Measurements from ENCODE around the gene FGF14. TPM values are rescaled to one million over a fixed set of nuclear protein-coding genes. Genes with fewer than 3 reads are reported as not detected.

FGF14 gene
- total and polyA plus RNA-seq, 2 of the 4 experiments (the other 2 are of a cell fraction): under 0.01 TPM; not detected in 1

DNA sequence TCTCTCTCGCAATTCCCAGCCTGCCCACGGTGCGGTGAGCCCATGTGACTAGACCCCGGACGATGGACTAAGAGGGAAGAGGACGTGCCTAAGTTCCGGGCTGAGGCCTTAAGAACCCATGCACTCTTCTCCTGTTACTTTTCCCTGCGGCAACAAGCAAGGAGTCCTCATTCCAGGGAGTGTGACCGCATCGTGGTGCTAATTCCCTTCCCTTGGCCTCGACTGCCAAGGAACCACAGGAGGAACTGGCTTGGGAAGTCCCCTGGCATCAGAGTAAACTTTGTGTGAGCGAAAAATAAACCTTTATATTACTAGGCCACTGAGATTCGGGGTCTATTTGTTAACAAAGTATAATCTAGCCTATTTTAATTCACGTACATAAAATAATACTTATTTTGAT, 34.0 kb downstream of the FGF14 start:
- H2BK20ac ChIP-seq (ENCODE audit: low read depth, low read length): no peak overlapping the region
- H3K56ac ChIP-seq (ENCODE audit: extremely low read depth, insufficient read depth, low read length): no peak overlapping the region
- H2BK15ac ChIP-seq (ENCODE audit: low read depth, low read length): no peak overlapping the region
- no peaks in the 10 kb centered on the region for H4K20me1 ChIP-seq (ENCODE audit: insufficient read depth, low read length)
- dilution Hi-C loops (cut with HindIII; ENCODE audit: low sequenced_read_pairs, unreplicated experiment) (no loop called here), in situ Hi-C loops (cut with MboI; ENCODE audit: low sequenced_read_pairs) (no loop called here), intact Hi-C loops (cut with micrococcal nuclease) (no loop called here)
- no peak overlapping the region for H3K4ac ChIP-seq (ENCODE audit: low read depth, low read length)
- no peak overlapping the region for H3K14ac ChIP-seq (replicated peaks; ENCODE audit: low read depth, low read length)
- no peaks in the 10 kb centered on the region for H3K27me3 ChIP-seq (ENCODE audit: control insufficient read depth, insufficient read depth, low read length)
- H3K9me3 ChIP-seq (ENCODE audit: control insufficient read depth, insufficient read depth, low read length): no peaks in the 10 kb centered on the region
- no peak overlapping the region for H2AK9ac ChIP-seq (replicated peaks; ENCODE audit: low read depth, low read length, poor library complexity)
- DNase-seq: no peak
- H2BK5ac ChIP-seq (ENCODE audit: low read depth, low read length, poor library complexity, severe bottlenecking): no peak overlapping the region
- BruUV-seq (replicated peaks): no TSS peak
- 93% methylated on average over 3 of the region's 14 CpGs; no CpG with 5 or more reads in 1 of the 2 experiments for WGBS, 2 experiments (ENCODE audit: extremely low coverage in 2 of 2, insufficient read length in 1 of 2)
- no peaks in the 10 kb centered on the region for H3K79me1 ChIP-seq (ENCODE audit: low read depth in 1 of 2, low read length in 2 of 2)
- H3K4me2 ChIP-seq (ENCODE audit: low read depth, low read length): no peak overlapping the region
- no peak overlapping the region for H4K5ac ChIP-seq (ENCODE audit: low read depth, low read length)
- H3K4me1 ChIP-seq (ENCODE audit: control insufficient read depth, insufficient read depth, low read length): no peaks in the 10 kb centered on the region
- H3K9me1 ChIP-seq (ENCODE audit: insufficient read depth, low read length): no peaks in the 10 kb centered on the region
- POLR2A ChIA-PET (ENCODE audit: unreplicated experiment): no interaction called here
- H4K8ac ChIP-seq (ENCODE audit: low read depth in 2 of 2, low read length in 2 of 2): no peak overlapping the region
- H3K27ac ChIP-seq (ENCODE audit: insufficient read depth, low read length): no peak overlapping the region
- no peaks in the 10 kb centered on the region for H3K36me3 ChIP-seq (ENCODE audit: control insufficient read depth, insufficient read depth, low read length)
- CTCF ChIA-PET: interaction anchor here (1.0 kb wide), 1 partner anchor 10 kb away, joined by 3 read pairs; no protein-coding TSS in a partner anchor
- H3K23ac ChIP-seq (ENCODE audit: low read depth, low read length): no peak overlapping the region
- H4K91ac ChIP-seq (ENCODE audit: insufficient read depth, low read depth, low read length): no peak overlapping the region
- H2AFZ ChIP-seq (replicated peaks; ENCODE audit: low read length, poor library complexity): no peak overlapping the region
- no peak overlapping the region for H2AK5ac ChIP-seq (ENCODE audit: low read depth, low read length)
- H3K18ac ChIP-seq (ENCODE audit: low read depth, low read length): no peak overlapping the region
- TF ChIP-seq RCOR1 (IDR thresholded peaks at IDR 0.05; ENCODE audit: insufficient replicate concordance, low read length) (no peak), MAZ (IDR thresholded peaks at IDR 0.05; ENCODE audit: borderline replicate concordance, low read depth, low read length) (no peak), RAD21 (IDR thresholded peaks at IDR 0.05; ENCODE audit: low read length) (no peak), POLR2A (IDR thresholded peaks at IDR 0.05; ENCODE audit: low read depth, low read length) (no peak)
- no peak overlapping the region for H3K4me3 ChIP-seq (ENCODE audit: insufficient read depth, low read depth, low read length)
- ATAC-seq (ENCODE audit: low read depth): no peak
- no peak overlapping the region for H2BK120ac ChIP-seq (ENCODE audit: low read depth, low read length)
- H3K9ac ChIP-seq (ENCODE audit: low read depth, low read length): no peak overlapping the region

Data from IMR-90 (cell line).